CD4-positive, alpha-beta T cell treated with Interleukin-1 beta for 1 hour (primary cell): ENCODE measurements around the gene ADAM15.

Source experiments
- DNase-seq, 2 donors: peaks; one replicate each; pipeline ENCODE4 v3.0.0-alpha.2; 2020 to 2022

The ADAM15 gene

DNA sequence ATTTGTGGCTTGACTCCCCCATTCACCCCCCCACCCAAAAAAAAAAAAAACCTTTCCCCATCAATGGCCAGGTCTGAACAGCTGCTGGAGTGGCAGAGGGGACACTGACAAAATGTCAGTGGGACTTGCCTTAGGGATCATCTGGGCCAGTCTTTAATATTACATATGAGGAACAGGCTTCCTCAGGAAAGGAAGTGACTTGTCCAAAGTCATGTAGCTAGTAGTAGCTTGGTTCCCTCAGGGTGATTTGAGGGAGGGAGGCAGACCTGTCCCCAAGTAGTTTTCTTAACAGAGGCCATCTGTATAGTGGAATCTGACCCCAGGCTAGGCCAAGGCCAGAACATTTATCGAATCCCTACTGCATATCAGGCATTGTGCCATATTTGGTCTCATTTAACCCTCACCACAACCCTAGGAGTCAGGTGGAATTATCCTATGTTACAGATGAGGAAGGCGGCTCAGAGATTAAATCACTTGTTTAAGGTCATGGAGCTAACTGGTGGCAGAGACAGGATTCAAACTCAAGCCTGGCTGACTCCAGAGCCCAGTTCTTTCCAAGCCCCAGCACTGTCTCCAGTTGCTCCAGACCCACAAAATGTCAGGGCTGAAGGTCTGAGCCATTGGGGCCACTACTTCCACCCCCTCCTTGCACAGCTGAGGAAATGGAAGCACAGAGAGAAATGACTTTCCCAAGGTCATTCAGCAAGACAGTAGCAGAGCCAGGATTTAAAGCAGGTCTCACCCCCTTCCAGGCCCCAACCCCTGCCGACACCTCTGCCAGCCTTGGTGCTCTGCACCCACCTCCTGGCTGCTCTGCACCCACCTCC is 38.1 kb upstream of the ADAM15 start:
- peak in 1 of 2 donors; percentile 16 for DNase-seq

DNA sequence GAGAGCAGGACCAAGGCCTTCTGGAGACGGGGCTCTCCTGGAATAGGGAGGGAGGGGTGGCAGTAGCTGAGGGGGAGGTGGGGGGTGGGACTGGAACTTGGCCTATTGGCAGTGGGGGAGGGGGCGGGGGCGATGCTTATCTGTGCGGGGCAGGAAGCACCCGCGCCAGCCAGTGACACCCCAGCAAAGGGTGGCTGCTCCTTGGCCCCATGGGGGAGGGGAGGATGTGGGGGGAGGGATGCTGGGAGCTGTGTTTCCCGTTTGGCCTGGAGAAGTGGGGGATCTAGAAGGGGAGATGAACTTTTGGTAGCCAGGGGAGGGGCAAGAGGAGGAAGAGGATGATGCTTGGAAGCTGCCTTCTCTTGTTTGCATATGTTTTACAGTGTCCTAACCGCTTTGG is 37.5 kb upstream of the ADAM15 start:
- peak in 1 of 2 donors; percentile 44 for DNase-seq

DNA sequence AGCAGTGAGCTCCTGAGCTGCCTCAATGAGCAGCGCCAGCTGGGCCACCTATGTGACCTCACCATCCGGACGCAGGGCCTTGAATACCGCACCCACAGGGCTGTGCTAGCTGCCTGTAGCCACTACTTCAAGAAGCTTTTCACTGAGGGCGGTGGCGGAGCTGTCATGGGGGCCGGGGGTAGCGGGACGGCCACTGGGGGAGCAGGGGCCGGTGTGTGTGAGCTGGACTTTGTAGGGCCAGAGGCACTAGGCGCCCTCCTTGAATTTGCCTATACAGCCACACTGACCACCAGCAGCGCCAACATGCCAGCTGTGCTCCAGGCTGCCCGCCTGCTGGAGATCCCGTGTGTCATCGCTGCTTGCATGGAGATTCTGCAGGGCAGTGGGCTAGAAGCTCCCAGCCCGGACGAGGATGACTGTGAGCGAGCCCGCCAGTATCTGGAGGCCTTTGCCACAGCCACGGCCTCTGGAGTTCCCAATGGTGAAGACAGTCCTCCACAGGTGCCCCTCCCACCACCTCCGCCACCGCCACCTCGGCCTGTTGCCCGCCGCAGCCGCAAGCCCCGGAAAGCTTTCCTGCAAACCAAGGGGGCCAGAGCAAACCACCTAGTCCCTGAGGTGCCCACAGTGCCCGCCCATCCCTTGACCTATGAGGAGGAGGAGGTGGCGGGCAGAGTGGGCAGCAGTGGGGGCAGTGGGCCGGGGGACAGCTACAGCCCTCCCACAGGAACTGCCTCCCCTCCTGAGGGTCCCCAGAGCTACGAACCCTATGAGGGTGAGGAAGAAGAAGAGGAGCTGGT is 36.2 kb upstream of the ADAM15 start:
- DNase-seq: no peak

- DNase-seq: no peak
Measured at GRCh38 chr1:155015527-155016230, 35.4 kb upstream of the ADAM15 start.

GRCh38 chr1:155016231-155016831 is 34.8 kb upstream of the ADAM15 start:
- DNase-seq: peak; percentile 24 to 53

DNA sequence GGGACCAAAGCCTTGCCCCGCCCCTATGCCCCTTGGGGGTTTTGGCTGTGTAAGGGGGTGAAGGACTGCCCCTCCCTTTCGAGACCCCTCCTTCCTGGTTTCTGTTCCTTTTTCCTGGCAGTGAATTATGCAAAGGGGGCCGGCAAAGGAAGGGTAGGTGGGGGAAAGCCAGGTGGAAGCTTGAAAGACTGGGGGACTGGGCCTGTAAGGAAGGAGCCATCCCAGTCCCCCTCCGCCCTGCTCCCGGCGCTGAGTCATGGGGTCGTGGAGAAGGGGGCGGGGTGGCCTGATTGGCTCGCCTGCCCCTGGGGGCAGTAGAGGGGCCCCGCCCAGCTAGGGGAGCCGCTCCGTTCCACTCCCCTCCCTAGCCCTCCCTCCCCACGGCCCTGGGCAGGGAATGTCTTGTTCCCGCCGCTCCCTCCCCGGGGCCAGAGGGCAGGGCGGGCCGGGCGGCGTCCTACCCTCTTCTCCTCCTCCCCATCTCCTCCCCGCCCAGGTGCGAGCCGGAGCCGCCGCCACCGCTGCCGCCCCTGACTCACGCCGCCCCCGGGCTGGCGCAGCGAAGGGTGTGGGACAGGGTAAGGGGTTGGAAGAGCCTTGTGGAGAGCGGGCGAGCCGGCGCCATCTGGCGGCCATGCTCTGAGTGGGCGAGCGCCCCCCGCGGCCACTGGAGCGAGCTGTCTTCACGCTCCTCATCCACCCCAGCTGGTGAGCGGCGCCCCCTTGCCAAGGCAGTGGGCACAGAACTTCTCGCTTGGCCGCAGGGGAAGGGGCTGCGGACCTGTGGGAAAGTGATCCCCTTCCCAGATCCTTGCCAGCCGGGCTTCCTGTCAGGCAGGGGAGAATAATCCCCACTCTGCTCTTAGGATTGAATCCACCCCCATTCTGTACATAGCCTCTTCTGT is 33.8 kb upstream of the ADAM15 start:
- DNase-seq: peak; percentile 88 to 89

DNA sequence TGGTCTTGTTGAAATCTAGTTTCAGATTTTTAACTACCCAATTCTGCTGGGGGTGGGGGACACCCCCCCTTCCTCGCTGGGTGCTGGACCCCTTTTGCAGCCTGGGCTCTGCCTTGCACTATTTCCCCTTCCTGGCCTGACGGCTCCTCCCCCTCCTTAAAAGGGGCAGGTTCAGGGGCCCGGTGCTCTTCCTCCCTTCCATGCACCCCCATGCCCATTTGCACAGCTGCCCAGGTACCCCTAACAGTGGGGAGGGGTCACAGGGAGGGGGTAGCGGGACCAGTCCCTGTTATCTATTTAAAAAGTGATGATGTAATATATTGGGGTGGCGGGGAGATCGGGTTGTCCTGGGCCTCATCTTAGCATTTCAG is 33.2 kb upstream of the ADAM15 start:
- no peak for DNase-seq

DNA sequence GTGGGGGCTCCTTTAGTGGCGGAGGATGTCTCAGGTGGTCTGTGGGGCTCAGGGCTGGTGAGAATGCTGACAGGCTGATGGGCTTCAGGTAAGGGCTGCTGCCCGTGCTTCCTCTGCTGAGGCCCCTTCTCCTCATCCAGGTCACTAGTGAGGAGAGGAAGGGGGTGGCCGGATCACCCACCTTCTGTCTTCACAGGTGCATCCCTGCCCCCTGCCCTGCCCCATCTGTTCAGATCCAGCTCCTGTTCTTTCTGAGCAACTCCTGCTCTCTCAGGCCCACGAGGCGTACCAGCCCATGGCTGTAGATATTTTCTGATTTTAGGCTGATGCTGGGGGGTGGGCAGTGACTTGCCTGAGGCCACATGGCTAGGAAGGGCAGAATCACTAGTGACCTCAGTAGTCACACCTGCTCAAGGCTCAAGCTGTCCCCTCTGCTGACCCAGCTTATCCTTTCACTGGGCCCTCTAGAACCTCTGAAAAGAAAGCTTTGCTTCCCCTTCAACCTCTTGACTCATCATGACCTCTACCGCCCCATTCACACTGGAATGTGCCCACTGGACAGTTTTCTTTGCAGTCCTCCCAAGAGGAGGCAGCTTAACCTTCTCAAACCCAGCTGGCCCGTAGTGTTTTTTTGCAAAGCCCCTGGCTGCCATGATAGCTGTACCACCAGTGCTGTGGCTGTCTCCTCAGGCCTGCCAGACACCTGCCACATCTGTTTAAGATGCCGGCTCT is 32.3 kb upstream of the ADAM15 start:
- no peak for DNase-seq

GRCh38 chr1:155019377-155020245 is 31.5 kb upstream of the ADAM15 start:
- no peak for DNase-seq

- DNase-seq: no peak
Measured at GRCh38 chr1:155022136-155022926, 28.8 kb upstream of the ADAM15 start.

GRCh38 chr1:155022927-155023236 is 28.2 kb upstream of the ADAM15 start:
- DNase-seq: no peak

GRCh38 chr1:155023627-155024026 is 27.5 kb upstream of the ADAM15 start:
- DNase-seq: no peak

- DNase-seq: no peak
Measured at GRCh38 chr1:155024315-155024714, 26.8 kb upstream of the ADAM15 start.

GRCh38 chr1:155026154-155026553 is 25.0 kb upstream of the ADAM15 start:
- no peak for DNase-seq

GRCh38 chr1:155026588-155026987 is 24.5 kb upstream of the ADAM15 start:
- DNase-seq: no peak

DNA sequence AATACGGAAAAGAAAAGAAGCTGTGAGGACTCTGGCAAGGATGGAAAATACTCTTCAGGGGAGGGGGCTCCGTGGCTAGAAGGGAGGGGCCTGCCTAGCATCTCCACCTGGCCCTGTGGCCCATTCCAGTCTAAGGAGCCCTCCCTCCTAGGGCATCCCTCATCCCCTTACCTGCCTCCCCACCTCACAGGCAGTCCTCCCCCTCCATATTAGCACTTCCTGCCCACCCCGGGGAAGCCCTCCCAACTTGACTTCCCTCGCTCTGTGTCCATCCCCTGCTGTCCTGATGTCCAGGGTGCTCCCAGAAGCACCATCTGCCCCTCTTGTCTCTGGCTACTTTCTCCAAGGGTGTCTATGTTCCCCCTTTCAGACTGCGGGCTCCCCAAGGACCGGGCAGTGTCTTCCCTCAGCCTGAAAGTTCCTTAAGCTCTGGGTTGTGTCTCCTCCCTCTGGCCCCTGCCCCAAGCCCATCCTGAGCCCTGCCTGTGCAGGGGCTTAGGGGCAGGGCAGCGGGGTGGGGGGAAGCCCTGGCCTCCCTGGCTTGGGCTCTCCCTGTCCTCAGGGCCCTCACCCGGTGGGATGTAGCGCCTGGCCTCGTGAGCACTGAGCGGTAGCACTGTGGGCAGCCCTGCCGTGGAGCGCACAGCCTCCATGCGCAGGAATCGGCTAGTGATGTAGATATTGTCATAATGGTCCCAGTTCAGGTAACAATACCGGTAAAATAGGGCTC is 21.4 kb upstream of the ADAM15 start:
- no peak for DNase-seq

DNA sequence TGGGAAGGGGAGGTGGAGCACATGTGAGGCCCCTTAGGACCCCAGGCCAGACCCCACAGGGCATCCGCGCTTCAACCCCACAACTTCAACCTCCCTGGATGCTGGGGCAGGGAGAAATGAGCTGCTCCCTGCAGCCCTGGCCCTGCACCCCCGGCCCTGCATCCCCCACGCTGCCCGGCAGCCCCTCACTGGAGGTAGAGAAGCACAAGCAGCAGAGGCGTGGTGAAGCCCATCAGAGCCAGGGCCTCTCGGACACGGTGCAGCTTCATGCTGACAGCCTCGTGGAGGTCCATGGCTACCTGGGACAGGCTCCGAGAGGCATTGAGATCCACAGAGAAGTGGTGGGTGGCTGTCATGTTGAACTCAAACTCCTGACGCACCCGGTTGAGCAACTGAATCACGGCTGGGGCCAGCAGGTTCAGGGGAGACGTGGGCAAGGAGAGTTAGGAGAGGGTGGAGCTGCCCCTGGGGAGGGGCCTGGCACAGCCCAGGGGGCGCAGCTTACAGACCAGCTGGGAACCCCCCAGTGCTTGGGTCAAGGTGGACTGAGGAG is 20.8 kb upstream of the ADAM15 start:
- DNase-seq: no peak

- no peak for DNase-seq
Measured at GRCh38 chr1:155030899-155031298, 20.2 kb upstream of the ADAM15 start.

DNA sequence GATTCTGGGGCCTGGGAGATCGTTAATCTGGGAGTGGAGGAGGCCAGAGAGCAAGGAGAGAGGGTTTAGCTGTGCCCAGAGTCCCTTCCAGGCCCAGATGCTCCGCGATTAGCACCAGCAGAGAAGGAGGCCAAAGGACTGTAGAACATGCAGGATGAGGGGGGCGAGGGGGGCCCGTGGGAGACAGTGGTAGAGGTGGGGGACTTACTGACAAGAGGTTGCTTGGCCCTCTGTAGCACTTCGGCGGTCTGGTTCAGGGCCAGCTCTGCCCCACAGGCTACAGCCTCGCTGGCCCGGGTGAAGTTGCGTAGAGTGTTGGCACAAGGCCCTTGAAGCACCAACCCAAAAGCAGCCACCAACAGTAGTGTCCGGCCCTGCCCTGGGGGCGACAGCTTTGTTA is 18.2 kb upstream of the ADAM15 start:
- no peak for DNase-seq
